HG02678 (cell line): Measurements from ENCODE around the gene CCNY.
"Not testable (repeated sequence)": the region's sequence is repeated elsewhere in the genome, so short reads cannot be mapped to it uniquely, and the experiment has no call there.

Source experiments
- ATAC-seq: cut with Tn5 transposase; IDR thresholded peaks from one replicate; pipeline ENCODE4 v1.9.1; 2021; ENCODE audit warnings: mild to moderate bottlenecking, moderate library complexity; ENCODE audit not compliant: unreplicated experiment

Gene CCNY

GRCh38 chr10:35353805-35354204 is 17.5 kb downstream of the CCNY start:
- no peak for ATAC-seq

GRCh38 chr10:35354257-35354656 is 17.9 kb downstream of the CCNY start:
- ATAC-seq = not testable (repeated sequence)

DNA sequence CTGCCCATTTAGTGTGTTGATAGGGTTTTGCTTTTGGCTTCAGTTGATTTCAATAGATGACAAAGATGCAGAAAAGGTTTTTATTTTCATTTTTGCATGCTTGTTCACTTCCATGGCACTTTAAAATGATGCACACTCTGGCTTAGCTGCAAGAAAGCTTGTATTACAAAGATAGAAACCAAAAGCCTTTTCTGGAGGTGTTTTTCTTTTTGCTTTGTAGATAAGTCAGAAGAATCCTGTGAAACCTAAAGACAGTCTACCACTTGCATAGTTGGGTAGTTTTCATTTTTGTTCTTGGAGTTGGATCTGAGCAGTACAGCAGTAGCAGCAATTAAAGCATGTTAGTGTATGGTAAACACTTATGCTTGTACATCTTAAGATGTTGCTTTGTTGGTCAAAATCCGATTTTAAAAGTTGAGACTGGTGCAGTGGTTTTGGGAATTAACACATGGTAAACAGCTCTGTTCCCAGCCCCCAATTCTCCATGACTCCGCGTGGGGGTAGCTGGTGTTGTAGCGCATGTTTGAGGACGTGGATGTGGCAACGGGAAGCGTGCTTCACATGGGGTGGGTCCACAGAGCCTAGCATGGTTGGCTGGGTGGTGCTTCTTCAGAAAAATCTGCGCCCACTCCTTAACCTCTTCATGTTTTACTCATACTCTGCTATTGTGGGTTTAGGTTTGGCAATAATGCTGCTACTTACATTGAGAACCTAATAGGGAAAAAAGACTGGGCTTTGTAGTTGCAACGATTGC is 19.8 kb downstream of the CCNY start:
- ATAC-seq = peak; percentile 52

DNA sequence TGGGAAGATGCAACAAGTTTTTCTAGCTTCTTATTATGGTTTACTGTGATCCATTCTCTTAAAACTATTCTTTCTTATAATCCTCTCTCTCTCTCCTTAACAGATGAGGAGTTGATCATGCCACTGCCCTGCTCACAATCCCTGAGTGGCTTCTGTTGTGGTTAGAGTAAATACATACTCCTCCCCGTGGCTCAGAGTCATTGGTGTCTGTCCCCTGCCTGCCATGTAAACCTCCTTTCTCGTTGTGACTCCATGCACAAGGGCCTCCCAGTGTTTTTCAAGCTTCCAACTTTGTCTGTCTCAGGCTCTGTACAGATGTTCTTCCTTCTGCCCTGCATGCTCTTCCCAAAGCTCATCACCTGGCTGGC is 20.4 kb downstream of the CCNY start:
- no peak for ATAC-seq

DNA sequence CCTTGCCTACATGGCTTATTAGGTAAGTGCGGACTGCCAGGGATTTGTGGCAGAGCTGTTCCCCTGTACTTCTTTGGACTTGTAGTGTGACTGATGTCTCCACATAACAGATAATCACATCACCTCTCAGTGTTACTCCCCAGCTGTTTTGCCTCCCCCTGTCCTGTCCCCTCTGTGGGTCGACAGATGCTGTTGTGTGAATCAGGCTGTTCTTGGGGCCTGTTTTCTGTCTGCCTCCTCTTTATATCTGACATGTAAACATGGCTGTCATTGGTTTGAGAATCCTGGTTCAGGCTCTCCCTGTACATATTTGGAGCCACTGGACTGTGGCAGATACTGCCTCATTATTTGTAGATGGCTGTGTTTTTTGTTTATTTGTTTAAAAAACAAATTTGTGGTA is 22.7 kb downstream of the CCNY start:
- no peak for ATAC-seq

GRCh38 chr10:35359873-35360272 is 23.6 kb downstream of the CCNY start:
- ATAC-seq = no peak

- ATAC-seq = no peak
Observed at GRCh38 chr10:35362701-35363350, 26.5 kb downstream of the CCNY start.

- no peak for ATAC-seq
Observed at GRCh38 chr10:35363587-35363986, 27.3 kb downstream of the CCNY start.

- ATAC-seq = no peak
Observed at GRCh38 chr10:35364808-35365207, 28.5 kb downstream of the CCNY start.

- ATAC-seq = no peak
Observed at GRCh38 chr10:35365994-35366393, 29.7 kb downstream of the CCNY start.

DNA sequence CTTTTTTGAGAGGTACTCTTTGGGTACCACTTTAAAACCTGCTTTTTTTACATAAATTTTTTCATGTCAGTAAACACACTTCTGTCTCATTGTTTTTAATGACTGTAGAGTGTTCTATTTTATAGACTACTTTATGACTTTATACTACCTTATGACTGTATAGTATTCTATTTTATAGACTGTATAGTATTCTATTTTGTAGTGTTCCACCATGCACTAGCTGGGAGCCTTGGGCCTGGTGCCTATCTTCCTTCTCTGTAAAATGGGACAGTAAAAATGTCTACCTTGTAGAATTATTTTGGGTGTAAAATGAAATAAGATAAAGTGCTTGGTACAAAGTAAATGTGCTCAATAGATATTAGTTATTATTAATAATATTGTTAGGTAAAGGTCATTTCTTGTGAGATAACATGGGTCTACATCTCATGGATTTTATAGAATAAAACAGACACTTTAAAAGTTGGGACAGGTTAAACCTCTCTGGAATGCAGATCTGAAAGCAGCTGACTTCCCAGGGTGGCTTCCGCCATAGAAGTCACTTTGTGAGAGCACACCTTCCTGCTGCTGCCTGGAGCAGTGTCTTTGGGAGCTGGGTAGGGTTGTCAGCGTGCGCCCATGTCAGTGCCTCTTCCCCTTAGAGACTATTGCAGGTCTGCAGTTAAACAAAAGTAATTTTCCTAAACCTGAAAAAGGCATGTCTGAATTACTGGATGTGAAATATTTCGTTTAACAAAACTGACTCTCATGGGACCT is 31.0 kb downstream of the CCNY start:
- no peak for ATAC-seq

DNA sequence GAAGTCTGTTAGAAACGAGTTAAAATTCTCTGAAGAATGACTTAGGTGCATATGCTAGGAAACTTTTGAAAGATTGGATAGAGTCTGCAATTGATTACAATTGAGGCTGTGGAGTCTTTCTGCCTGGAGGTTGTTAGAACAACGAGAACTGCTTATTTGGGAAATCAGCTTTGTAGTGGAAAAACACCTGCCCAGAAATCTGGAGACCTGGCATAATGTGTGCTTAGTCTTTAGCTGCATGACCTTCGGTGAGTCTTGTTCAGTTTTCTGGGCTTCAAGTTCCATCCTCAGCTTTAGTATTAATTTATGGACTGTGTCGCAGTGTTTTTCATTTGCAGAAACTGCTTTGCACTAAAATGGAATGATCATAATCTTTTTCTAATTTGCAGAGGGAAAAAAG is 31.7 kb downstream of the CCNY start:
- no peak for ATAC-seq

- ATAC-seq = no peak
Observed at GRCh38 chr10:35368485-35369048, 32.3 kb downstream of the CCNY start.

DNA sequence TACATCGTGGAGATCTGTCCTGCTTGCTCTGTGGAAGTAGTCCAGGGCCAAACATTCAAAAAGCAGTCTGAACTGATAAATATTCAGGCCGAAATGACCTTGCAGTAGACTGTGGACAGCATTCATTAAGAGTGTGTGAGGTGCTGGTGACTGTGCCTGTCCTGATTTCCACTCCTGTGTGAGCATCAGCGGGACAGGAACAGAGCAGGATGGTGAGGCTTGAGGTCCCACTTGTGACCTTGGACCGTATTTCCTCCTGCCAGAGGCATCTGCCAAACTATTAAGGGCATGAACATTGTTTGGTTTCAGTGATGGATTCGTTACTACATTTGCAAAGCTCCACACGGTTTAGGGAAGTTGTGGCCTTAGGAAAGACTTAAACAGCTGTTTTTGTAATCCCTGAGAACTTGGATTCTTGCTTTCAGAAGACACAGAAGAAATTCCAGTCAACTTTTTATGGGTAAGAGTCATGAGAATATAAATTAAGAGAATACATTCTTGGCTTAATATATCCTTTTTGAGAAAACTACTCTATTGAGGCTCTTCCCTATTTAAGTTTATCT is 32.8 kb downstream of the CCNY start:
- ATAC-seq = no peak

DNA sequence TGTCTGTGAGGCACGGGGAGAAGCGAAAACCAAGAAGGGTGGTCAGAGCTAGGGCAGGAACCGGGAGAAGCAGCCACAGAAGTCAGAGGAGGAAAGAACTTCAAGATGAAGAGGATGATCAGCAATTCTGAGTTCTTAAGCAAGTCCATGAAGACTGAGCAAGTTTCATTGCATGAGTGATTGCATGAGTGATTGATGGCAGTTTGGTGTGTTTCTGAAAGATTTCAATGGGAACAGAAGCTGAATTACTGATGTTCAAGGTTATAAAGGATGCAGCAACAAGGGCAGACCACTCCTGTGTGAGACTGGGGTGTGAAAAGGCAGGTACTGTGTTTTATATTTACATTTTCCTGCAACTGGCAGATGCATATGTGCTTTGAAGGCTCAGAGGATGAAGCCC is 35.4 kb downstream of the CCNY start:
- ATAC-seq = no peak

DNA sequence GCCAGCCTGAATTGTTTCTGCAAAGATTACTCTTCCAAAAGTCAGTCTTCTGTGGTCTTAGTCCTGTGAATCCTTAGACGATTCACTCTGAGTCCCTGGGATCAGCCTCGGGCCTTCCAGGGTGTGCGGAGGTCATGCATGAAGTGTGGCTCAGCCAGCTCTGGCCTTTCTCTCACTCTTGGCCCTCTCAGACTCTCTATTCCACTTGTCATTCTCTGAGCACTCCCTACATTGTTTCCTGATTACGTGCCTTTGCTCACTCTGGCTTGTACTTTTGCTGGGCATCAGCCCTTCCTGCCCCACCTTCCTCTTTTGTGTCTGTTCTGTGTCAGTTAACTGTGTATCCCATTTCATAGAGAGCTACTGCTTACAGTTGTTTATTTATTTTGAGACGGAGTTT is 36.0 kb downstream of the CCNY start:
- ATAC-seq = no peak

- ATAC-seq = no peak
Observed at GRCh38 chr10:35375091-35375765, 38.9 kb downstream of the CCNY start.

- no peak for ATAC-seq
Observed at GRCh38 chr10:35377050-35377728, 40.9 kb downstream of the CCNY start.

- peak; percentile 31 for ATAC-seq
Observed at GRCh38 chr10:35378541-35379210, 42.4 kb downstream of the CCNY start.
